Measurements from ENCODE around the gene SMIM34. TPM values are rescaled to one million over a fixed set of nuclear protein-coding genes. Genes with fewer than 3 reads are reported as not detected.

The SMIM34 gene
- total RNA-seq, 1 donor from 2014 or later = not detected

DNA sequence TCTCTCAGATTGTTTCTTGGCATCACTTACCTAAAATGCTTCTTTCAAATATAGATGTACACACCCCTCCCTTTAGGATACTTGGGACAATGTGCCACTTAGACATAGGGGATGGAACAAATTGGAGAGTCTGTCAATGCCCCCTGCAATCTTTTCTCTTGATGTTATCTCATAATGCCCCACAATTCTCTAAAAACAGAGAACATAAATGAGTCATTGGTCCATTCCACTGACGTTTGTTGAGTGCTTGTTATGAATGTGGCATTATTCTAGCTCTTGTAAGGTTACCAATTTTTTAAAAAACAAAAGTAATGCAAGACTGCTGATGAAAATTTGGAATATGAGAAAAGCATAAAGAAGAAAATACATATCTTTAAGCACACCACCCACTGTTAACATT lies 54.0 kb downstream of the SMIM34 start:
- H3K27me3 Mint-ChIP-seq = peaks cover 3% of the 10 kb centered on the region
- TF ChIP-seq, protein P1, sequence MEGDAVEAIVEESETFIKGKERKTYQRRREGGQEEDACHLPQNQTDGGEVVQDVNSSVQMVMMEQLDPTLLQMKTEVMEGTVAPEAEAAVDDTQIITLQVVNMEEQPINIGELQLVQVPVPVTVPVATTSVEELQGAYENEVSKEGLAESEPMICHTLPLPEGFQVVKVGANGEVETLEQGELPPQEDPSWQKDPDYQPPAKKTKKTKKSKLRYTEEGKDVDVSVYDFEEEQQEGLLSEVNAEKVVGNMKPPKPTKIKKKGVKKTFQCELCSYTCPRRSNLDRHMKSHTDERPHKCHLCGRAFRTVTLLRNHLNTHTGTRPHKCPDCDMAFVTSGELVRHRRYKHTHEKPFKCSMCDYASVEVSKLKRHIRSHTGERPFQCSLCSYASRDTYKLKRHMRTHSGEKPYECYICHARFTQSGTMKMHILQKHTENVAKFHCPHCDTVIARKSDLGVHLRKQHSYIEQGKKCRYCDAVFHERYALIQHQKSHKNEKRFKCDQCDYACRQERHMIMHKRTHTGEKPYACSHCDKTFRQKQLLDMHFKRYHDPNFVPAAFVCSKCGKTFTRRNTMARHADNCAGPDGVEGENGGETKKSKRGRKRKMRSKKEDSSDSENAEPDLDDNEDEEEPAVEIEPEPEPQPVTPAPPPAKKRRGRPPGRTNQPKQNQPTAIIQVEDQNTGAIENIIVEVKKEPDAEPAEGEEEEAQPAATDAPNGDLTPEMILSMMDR (conservative IDR thresholded peaks at IDR 0.05) = no peak
- no peaks in the 10 kb centered on the region for H3K36me3 Mint-ChIP-seq
- no peak for DNase-seq (ENCODE audit: extremely low spot score, unreplicated experiment)
- H3K4me3 Mint-ChIP-seq = no peak overlapping the region
- H3K4me1 Mint-ChIP-seq (ENCODE audit: unreplicated experiment) = peaks cover 11% of the 10 kb centered on the region
- H3K27ac Mint-ChIP-seq = no peak overlapping the region
- H3K9me3 Mint-ChIP-seq = no peaks in the 10 kb centered on the region

Other genes with a start within 250 kb of the SMIM34 start
- 1.8 and 9.4 TPM in 2 replicates for gene KCNE2, start 59.9 kb downstream of the SMIM34 start, total RNA-seq (ENCODE audit: low replicate concordance)
- 11.0 and 14.1 TPM in 2 replicates for gene SMIM11, start 48.4 kb downstream of the SMIM34 start, total RNA-seq (ENCODE audit: low replicate concordance)
- 0.14 and 0.51 TPM in 2 replicates for gene KCNE1, start 88.3 kb upstream of the SMIM34 start, total RNA-seq (ENCODE audit: low replicate concordance)
- 13.4 and 16.5 TPM in 2 replicates for gene RCAN1, start 191.2 kb upstream of the SMIM34 start, total RNA-seq (ENCODE audit: low replicate concordance)
- 6.2 and 17.6 TPM in 2 replicates for gene CLIC6, start 245.0 kb upstream of the SMIM34 start, total RNA-seq (ENCODE audit: low replicate concordance)

Measured in type B pancreatic cell (in vitro differentiated cells).